Progenitor cell of endocrine pancreas (in vitro differentiated cells): ENCODE data around the gene GUCY2D. TPM values are rescaled to one million over a fixed set of nuclear protein-coding genes. Genes with fewer than 3 reads are reported as not detected.

Experiments
- total RNA-seq: library from RNA; stranded (reverse); gene quantifications from 2 replicates; pipeline ENCODE4 v1.2.1, GENCODE V29; 2021

GUCY2D gene
- total RNA-seq, 1 donor from 2014 or later: not detected

Other genes with a start within 250 kb of the GUCY2D start
- gene KDM6B, start 168.4 kb upstream of the GUCY2D start, total RNA-seq: 110 and 117 TPM in 2 replicates
- 11.3 and 15.8 TPM in 2 replicates for gene TMEM88, start 147.5 kb upstream of the GUCY2D start, total RNA-seq
- gene NAA38, start 145.1 kb upstream of the GUCY2D start, total RNA-seq: 63.4 and 70.0 TPM in 2 replicates
- gene CYB5D1, start 144.6 kb upstream of the GUCY2D start, total RNA-seq: 16.3 and 18.2 TPM in 2 replicates
- gene CHD3, start 113.8 kb upstream of the GUCY2D start, total RNA-seq: 112 and 119 TPM in 2 replicates
- 1.8 and 2.3 TPM in 2 replicates for gene RNF227, start 86.3 kb upstream of the GUCY2D start, total RNA-seq
- gene KCNAB3, start 72.8 kb upstream of the GUCY2D start, total RNA-seq: 6.0 and 6.4 TPM in 2 replicates
- gene TRAPPC1, start 70.7 kb upstream of the GUCY2D start, total RNA-seq: 139 and 141 TPM in 2 replicates
- gene CNTROB, start 70.4 kb upstream of the GUCY2D start, total RNA-seq: 47.7 and 51.6 TPM in 2 replicates
- not detected in 2 replicates for gene ALOX15B, start 36.4 kb downstream of the GUCY2D start, total RNA-seq
- 0.41 and 0.60 TPM in 2 replicates for gene ALOX12B, start 85.1 kb downstream of the GUCY2D start, total RNA-seq
- gene ALOXE3, start 115.9 kb downstream of the GUCY2D start, total RNA-seq: not detected in 2 replicates
- 0.47 TPM in 1 of 2 replicates, not detected in the other for gene HES7, start 121.5 kb downstream of the GUCY2D start, total RNA-seq
- 37.2 and 40.8 TPM in 2 replicates for gene PER1, start 149.8 kb downstream of the GUCY2D start, total RNA-seq
- 46.4 and 48.1 TPM in 2 replicates for gene VAMP2, start 160.3 kb downstream of the GUCY2D start, total RNA-seq
- 24.6 and 28.1 TPM in 2 replicates for gene TMEM107, start 173.8 kb downstream of the GUCY2D start, total RNA-seq
- 5.2 and 5.3 TPM in 2 replicates for gene BORCS6, start 187.6 kb downstream of the GUCY2D start, total RNA-seq
- 52.7 and 54.9 TPM in 2 replicates for gene AURKB, start 208.0 kb downstream of the GUCY2D start, total RNA-seq
- gene CTC1, start 245.4 kb downstream of the GUCY2D start, total RNA-seq: 86.5 and 97.0 TPM in 2 replicates
- 110 and 112 TPM in 2 replicates for gene PFAS, start 246.7 kb downstream of the GUCY2D start, total RNA-seq